ENCODE measurements around the gene FAM83F. TPM values are rescaled to one million over a fixed set of nuclear protein-coding genes. Genes with fewer than 3 reads are reported as not detected.

Gene FAM83F
- total and polyA plus RNA-seq, 10 of the 15 experiments (the other 5 are each of a cell fraction or from before 2014, with no cell fraction given): 0.01 to 0.05 (median 0.01) TPM; not detected in 7

DNA sequence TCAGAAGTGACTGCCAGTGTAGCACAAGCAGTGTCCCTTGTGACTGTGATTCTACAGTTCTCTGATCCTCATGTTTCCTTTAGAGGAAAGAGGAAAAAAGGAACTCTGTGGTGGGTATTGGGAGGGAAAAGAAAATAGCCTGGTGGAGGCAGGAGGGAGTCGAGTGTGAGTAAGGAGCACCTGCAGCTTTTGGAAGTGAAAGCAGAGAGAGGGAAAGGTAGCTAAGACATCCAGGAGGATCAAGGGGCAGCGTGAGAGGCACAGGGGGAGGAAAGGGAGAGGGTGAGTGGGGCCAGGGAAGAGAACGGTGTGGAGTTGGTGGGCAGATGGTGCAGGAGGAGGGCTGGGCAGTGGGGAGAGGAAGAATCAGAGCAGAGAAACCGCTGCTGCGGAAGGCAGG, 22.1 kb upstream of the FAM83F start:
- intact Hi-C loops (cut with micrococcal nuclease; ENCODE audit: unreplicated experiment): no loop called here
- no peaks in the 10 kb centered on the region for H3K27me3 ChIP-seq (replicated peaks in 1 of 2; ENCODE audit: control insufficient read depth in 2 of 2, insufficient read depth in 2 of 2, low read length in 1 of 2)
- H3K4me3 ChIP-seq: no peak overlapping the region
- in situ Hi-C loops (cut with MboI): no loop called here
- H3K36me3 ChIP-seq (ENCODE audit: control insufficient read depth in 2 of 2, insufficient read depth in 2 of 2, low read length in 1 of 2): peaks cover 24 to 27% of the 10 kb centered on the region in 2 experiments; a peak in 3 of 4 replicates
- no peak for TF ChIP-seq NFYA (IDR thresholded peaks at IDR 0.05; ENCODE audit: borderline replicate concordance, low read depth, low read length)
- TF ChIP-seq RELA (IDR thresholded peaks at IDR 0.05; ENCODE audit: borderline replicate concordance, partially characterized antibody): no peak
- no peak for TF ChIP-seq POLR2A (IDR thresholded peaks at IDR 0.05; ENCODE audit: low read depth, low read length)
- no peak for TF ChIP-seq NR2C1 (IDR thresholded peaks at IDR 0.05)
- no peak for TF ChIP-seq E2F8 (IDR thresholded peaks at IDR 0.05; ENCODE audit: low read depth, partially characterized antibody)
- TF ChIP-seq JUNB (IDR thresholded peaks at IDR 0.05): no peak
- TF ChIP-seq SKIL (IDR thresholded peaks at IDR 0.05; ENCODE audit: low read depth, poor library complexity, severe bottlenecking): no peak
- ChIA-PET CTCF (no interaction called here), POLR2A (interaction anchor here (1.6 kb wide), 1 partner anchor 9 kb away, joined by 3 read pairs; no protein-coding TSS in a partner anchor), SMC1A (ENCODE audit: uncharacterized antibody, unreplicated experiment) (no interaction called here), RAD21 (ENCODE audit: unreplicated experiment) (no interaction called here)
- H3K4me1 ChIP-seq (ENCODE audit: control insufficient read depth, insufficient read depth, low read length): no peaks in the 10 kb centered on the region
- DNase-seq (ENCODE audit: low read depth, low spot score) (no peak), ATAC-seq (no peak), FAIRE-seq (no peak)
- no peaks in the 10 kb centered on the region for H3K79me2 ChIP-seq (ENCODE audit: control insufficient read depth, insufficient read depth, low read length)
- H3K27ac ChIP-seq (ENCODE audit: control insufficient read depth, insufficient read depth): no peak overlapping the region
- H3K9me3 ChIP-seq (replicated peaks; ENCODE audit: control insufficient read depth, insufficient read depth, low read length): no peaks in the 10 kb centered on the region
- no peak overlapping the region for H2AFZ ChIP-seq (ENCODE audit: control insufficient read depth, low read depth, low read length)
- H4K20me1 ChIP-seq (ENCODE audit: control insufficient read depth, insufficient read depth): no peaks in the 10 kb centered on the region
- 71% methylated on average over 5 of the region's 5 CpGs for WGBS (ENCODE audit: insufficient coverage, insufficient replicate concordance, low lambda C conversion rate, missing lambda C conversion rate)
- H3K9ac ChIP-seq (ENCODE audit: control insufficient read depth, insufficient read depth, low read length): no peak overlapping the region
- no TSS peak for BruUV-seq (replicated peaks)
- no peak overlapping the region for H3K4me2 ChIP-seq (ENCODE audit: control insufficient read depth, insufficient read depth)

Data from GM12878 (cell line).